GM21360 (cell line): ENCODE data around the gene TRPC3.

ENCODE experiments used
- ATAC-seq: cut with Tn5 transposase; IDR thresholded peaks from one replicate; pipeline ENCODE4 v1.9.1; 2021; ENCODE audit warnings: mild to moderate bottlenecking, moderate library complexity; ENCODE audit not compliant: unreplicated experiment

Gene TRPC3

GRCh38 chr4:121951521-121952110 is at the start of gene TRPC3:
TRPC3 (minus strand) TSS chr4:121952060; CDS start chr4:121951680, 380 bp downstream.
- ATAC-seq = peak; percentile 32

- no peak for ATAC-seq
Measured at GRCh38 chr4:122000849-122001248, 49.0 kb upstream of the TRPC3 start.

GRCh38 chr4:121998024-121998423 is 46.2 kb upstream of the TRPC3 start:
- no peak for ATAC-seq

GRCh38 chr4:121995790-121996537 is 44.1 kb upstream of the TRPC3 start:
- no peak for ATAC-seq

GRCh38 chr4:121991968-121992367 is 40.1 kb upstream of the TRPC3 start:
- no peak for ATAC-seq

GRCh38 chr4:121990489-121990888 is 38.6 kb upstream of the TRPC3 start:
- no peak for ATAC-seq

DNA sequence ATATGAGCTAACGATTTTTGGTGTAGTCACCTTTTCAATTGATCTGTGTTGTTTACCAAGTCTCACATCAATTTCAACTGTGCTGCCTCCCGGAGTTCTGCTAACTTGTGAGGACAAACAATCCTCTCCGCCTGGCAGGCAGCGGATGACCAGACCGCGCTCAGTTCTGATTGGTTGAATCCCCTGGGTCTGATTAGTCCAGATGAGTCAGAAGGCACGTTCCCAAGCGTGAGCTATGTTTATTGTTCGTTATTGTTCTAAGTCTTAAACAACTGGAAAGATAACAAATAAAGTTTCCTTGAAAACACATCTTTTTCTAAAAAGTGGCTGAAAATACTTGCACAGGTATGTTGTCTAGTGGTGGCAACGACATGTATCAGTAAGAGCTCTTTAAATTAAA is 37.9 kb upstream of the TRPC3 start:
- ATAC-seq = no peak

DNA sequence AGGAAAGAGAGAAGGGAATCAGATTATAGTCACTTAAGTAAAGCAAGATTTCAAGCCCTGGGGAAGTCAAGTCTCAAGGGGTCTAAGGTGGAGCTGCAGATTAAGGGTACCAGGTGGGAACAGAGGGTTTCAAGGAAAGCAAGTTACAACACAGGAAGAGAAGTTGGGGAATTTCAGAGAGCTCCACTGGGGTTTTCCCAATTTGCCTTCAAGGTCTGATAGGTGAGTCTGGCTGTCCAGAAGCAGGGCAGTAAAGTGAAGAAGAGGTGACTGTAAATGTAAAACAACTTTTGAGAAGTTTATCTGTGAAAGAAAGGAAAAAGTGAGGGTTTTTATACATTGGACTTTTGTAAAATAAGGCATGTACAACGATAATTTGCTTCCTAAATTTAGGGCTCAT is 37.1 kb upstream of the TRPC3 start:
- no peak for ATAC-seq

GRCh38 chr4:121980643-121981042 is 28.8 kb upstream of the TRPC3 start:
- no peak for ATAC-seq

DNA sequence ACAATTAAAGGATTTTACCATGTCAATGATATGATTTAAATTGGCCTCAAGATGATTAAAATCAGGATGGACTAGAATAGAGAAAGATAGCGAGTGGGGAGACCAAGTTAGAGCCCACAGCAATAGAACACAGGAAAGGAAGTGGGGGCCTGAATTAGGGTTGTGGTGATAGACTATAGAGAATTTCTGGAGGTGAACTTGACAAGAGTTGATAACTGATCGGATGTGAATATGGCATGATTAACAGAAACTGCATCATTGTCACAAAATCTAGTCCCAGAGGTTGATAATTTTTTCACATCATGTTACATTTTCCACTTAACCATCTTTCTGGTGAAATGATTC is 26.3 kb upstream of the TRPC3 start:
- ATAC-seq = peak; percentile 24

GRCh38 chr4:121977251-121978171 is 25.7 kb upstream of the TRPC3 start:
- peak; percentile 98 for ATAC-seq

DNA sequence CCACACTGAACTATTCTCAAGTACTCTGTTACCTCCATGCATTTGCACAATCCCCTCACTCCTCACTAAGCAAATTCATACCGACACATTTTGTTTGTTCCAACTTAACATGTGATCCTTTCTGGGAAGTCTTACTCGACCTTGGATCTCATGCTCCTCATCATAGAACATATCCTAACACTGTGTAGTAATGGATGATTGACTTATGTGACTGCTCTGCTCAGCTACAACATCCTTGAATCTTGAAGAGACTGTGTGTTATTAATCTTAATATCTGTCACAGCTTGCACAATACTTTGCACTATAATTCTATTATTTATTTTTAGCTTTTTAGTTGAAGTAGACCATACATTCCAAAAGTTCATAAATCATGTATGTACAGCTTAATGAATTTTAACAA is 23.9 kb upstream of the TRPC3 start:
- ATAC-seq = no peak

DNA sequence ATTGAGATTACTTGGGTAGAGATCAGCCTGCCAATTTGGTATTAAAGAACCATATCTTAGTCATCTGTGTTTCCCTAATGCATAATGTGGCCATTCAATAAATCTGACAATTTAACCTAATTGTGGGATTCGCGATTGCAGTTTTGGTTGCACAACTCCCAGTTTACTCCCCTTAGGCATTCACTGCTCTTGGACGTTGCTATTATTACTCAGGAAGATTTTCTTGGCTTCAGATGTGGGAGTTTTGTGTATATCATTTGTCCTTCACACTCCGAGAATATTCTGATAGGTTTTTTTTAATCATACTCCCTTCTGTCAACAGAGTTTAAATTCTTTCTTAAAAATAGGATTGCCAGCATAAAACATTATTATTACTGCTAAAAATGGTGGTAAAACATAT is 22.0 kb upstream of the TRPC3 start:
- ATAC-seq = no peak

GRCh38 chr4:121968859-121969258 is 17.0 kb upstream of the TRPC3 start:
- no peak for ATAC-seq

- ATAC-seq = no peak
Measured at GRCh38 chr4:121964958-121965357, 13.1 kb upstream of the TRPC3 start.

DNA sequence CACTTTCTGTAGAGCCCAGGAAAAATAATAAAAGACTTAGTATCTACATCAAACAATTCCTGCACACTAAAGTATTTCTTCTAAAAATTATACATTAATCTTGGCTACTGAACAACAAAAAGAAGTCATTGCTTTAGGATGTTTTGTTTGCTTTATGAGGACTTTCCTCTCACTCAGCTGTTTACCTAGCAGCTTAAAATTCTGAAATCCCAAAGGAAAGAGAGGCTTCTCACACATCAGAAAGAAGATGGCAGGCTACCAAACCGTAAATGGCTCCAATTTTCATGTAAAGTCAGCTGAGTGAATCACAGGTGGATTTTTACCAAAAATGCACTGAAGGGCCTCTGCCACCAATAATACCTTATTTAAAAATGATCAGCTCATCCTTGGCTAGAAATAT is 9.0 kb upstream of the TRPC3 start:
- no peak for ATAC-seq

GRCh38 chr4:121958777-121959176 is 6.9 kb upstream of the TRPC3 start:
- no peak for ATAC-seq

DNA sequence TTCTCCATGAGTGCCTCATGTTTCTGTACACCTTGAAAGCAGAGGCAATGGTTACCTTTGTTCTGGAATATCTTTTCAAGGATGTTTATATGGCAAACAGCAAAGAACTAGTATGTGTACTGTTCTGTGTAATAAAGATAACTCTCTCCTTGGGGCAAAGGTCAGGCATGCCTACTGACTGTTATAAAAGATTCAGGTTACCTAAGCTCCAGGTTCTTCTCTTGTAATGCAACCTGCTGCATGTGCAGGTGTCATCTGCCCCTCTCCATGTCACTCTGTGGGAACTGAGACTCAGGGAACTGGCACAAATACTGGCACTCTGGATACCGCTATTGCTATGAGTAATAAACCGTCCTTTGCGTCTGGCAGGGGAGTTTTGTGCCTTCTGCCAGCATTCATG is 5.4 kb upstream of the TRPC3 start:
- ATAC-seq = no peak

DNA sequence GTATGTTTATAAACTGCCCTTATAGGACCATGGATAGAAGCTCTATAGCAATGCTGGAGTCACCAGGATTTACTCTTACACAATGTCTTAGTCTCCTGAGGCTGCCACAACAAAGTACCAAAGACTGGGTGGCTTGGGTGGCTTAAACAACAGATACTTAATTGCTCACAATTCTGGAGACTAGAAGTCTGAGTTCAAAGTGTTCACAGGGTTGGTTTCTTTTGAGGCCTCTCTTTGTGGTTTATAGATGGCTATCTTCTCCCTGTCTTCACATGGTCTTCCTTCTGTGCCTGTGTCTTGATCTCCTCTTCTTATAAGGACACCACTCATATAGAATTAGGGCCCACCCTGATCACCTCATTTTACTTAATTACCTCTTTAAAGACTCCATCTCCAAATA is 2.0 kb upstream of the TRPC3 start:
- no peak for ATAC-seq

- ATAC-seq = no peak
Measured at GRCh38 chr4:121952290-121952689, 430 bp upstream of the TRPC3 start.

GRCh38 chr4:121950680-121951520 is 960 bp downstream of the TRPC3 start:
- ATAC-seq = peak; percentile 25
